ENCODE measurements around the gene LRRC7.
"Not testable (repeated sequence)": the region's sequence is repeated elsewhere in the genome, so short reads cannot be mapped to it uniquely, and the experiment has no call there.

The LRRC7 gene

DNA sequence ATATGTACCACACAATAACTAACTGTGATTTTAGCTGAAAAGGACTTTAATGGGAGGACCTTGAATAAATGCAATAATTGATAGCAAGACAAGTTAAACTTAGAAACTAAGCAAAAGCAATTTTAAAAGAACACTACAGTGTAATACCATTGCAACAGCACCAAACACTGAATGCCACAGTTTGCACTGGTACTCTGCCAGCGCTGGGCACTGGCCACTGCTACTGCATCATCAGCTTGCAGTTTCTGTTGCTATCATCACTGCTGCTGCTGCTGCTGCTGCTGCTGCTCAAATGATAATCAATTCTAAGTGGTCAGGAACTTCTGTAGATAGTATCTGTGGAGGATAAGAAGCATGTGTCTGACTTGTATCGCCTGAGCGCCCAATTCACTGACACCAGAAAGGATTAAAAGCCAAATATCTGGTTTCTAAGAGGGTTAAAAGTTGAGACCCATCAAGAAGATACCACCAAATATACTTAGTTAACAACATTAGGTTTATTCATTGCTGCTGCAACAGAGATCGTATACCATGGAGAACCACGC, 330.8 kb downstream of the LRRC7 start:
- DNase-seq = no peak

DNA sequence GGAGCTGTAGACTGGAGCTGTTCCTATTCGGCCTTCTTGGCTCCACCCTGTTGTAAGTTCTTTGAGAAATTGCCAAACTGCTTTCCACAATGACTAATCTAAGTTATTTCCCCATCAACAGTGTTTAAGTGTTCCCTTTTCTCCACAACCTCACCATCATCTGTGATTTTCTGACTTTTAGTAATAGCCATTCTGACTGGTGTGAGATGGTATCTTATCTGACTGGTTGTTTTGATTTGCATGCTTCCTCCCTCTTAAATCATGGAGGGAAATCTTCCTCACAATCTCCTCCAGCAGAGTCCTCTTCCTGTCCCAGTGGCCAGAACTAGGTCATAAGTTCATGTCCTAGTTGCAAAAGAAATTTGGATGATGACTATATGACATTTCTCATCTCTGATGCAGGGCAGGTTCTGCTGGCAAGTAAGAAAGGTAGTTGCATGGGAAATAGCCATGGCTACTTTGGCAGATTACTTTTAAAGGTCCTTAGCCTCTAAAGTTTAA, 343.6 kb downstream of the LRRC7 start:
- peak; percentile 46 for DNase-seq

DNA sequence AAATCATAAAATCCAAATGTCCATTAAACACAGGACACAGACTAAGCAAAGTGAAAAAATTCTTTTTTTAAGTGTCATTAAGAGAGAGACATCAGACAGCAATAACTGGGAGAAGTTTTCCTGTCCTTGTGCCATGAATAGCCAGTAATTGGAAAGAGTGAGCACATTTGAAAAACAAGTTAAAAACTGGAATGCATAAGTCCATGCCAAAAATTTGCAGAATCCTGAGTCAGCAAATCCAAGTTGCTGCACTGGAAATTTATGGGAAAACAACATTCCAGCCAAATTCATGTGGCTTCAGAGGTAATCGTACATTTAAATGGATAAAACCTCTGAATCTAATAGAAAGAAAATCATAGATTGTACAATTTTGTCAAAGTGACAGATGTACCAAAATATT, 346.3 kb downstream of the LRRC7 start:
- no peak for DNase-seq

DNA sequence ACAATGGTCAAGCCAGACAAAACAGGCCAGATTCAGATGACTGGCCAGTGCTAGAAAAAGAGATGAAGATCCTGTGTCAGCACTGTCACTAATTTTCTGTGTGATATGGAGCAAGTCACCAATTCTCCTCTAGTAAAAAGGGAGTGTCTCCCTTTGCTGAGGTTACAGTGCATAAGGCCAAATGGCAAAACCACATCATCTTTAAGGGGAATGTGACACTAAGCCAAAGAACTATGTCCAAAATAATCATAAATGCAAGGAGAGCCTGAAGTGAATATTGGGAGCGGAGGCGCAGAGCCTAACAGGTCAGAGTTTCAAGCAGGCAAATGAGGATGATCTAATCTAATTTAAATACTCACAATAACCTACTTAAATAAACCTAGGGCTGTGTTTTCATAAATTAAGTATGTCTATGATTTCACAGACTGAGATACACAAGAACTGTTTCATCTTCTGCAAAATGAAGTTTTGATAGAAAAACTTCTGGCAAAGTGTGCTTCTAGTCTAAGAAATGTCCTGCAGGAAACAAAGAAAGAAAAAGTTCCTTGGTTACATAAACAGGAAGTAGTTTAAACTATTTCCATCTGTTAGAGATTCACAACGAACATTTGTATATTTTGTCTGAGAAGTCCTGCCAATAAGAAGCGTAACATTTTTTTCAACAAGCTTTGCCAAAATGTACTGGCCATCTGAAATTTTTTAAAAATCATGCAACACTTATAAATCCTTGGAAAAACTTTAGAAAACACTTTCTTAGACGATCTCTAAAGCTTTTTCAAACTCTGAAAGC, 347.4 kb downstream of the LRRC7 start:
- DNase-seq = no peak

DNA sequence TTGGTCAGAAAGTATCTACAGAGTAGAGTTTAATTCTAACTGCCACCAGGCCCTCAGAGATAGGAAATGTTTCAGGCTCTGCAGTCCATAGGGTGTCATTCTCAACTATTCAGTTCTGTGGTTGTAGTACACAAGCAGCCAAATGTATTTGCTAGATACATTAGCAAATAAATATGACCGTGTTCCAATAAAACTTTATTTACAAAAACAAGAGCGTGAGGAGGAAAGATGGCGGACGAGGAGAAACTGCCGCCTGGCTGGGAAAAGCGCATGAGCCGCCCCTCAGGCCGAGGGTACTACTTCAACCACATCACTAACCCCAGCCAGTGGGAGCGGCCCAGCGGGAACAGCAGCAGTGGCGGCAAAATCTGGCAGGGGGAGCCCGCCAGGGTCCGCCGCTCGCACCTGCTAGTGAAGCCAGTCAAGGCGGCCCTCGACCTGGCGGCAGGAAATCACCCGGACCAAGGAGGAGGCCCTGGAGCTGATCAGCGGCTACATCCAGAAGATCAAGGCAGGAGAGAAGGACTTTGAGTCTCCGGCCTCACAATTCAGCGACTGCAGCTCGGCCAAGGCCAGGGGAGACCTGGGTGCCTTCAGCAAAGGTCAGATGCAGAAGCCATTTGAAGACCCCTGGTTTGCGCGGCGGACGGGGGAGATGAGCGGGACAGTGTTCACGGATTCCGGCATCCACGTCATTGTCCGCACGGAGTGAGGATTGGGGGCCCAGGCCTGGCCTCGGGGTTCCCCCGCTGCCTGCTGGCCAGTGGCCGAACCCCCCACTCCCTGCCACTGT, 351.6 kb downstream of the LRRC7 start:
- DNase-seq = no peak

DNA sequence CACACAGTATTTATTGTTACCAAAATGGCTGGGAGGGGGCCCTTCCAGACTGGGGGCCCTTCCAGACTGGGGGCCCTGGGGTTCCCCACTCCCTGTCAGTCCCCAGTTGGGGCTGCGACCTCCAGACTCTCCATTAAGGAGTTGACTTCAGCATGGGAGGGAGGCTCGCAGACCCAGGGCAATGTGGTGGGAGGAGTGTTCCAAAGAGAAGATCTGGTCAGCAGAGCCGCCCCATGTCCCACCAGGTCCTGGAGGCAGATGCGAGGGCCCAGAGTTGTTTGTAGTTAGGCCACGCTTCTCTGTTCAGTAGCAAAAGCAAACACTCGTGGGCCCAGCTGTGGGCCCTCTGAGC, 352.2 kb downstream of the LRRC7 start:
- DNase-seq = no peak

DNA sequence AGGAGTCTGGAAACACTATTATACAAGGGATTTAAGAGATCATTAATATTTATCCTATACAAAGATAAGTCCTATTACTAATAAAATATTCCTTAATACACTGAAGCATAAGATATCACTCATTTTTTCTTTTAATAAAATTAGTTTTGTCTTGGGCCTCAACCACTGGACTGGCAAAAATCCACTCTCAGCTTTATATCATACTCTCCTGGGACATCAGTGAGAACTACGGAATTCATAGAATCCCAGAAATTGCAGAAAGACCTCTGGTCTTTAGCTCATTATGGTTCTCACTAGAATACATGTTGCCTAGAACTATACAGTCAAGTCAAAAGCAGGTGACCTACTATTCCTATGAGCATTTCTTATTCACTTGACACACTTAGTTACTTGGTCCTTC, 352.7 kb downstream of the LRRC7 start:
- no peak for DNase-seq

DNA sequence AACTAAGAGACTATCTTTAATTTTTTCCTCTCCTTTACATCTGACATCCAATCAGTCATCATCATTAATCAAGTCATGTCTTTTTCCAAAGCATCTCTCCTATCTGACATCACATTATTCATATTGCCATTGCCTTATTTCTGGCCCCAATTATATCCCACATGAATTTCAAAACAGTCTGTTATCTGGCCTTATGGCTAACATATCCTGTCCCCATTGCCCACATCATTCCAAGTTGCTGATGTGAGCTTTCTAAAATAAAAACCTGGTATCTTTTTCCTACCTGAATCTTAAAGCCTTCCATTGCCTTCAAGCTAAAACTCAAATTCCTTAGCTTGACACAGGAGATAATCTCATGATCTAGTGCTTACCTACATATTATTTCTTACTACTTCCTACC, 353.8 kb downstream of the LRRC7 start:
- DNase-seq = no peak

DNA sequence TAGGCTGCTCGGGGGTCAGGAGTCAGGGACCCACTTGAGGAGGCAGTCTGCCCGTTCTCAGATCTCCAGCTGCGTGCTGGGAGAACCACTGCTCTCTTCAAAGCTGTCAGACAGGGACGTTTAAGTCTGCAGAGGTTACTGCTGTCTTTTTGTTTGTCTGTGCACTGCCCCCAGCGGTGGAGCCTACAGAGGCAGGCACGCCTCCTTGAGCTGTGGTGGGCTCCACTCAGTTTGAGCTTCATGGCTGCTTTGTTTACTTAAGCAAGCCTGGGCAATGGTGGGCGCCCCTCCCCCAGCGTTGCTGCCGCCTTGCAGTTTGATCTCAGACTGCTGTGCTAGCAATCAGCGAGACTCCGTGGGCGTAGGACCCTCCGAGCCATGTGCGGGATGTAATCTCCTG, 360.5 kb downstream of the LRRC7 start:
- not testable (repeated sequence) for DNase-seq

DNA sequence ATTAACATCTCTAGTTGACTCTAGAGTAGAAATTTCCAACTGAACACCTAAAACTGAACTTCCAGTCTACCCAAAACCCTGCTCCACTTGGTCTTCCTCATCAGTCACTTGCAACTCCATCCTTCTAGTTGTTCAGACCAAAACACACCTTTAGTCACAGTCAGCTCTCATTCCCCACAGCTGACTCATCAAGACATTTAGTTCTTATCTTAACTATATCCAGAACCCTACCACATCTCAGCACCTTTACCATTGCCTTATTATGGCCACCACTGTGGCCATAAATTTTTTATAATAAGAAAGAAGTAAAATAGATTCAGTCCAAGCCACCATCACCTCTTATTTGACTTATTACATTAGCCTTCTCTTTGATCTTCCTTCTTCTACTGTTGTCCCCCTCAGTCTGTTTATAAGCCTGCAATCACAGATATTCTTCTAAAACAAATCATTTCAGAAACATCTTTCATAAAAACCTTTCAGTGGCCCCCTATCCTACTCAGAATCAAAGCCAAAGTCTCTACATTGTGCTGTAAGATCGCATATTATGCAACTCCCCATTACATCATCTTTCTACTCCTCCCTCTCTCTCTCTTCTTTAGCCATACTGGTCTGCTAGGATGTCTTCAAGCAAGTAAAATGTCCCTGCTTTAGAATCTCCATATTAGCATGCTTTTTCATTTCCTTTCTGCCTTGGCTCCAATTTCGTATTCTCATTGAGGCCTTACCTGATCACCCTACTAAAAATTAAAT, 361.8 kb downstream of the LRRC7 start:
- DNase-seq = no peak

DNA sequence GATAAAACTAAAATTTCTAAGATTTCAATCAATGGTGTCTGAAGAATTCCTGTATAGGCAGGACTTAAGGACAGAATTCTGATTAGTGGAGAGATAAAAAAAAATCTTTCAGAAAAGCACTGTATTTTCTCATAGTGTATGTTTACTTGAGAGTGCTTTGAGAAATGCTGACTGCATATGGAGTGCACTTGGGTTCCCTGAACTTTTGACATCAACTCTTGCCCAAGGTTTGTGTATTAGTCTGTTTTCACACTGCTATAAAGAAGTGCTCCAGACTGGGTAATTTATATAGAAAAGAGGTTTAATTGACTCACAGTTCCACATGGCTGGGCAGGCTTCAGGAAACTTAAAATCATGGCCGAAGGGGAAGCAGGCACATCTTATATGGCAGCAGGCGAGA, 362.7 kb downstream of the LRRC7 start:
- no peak for DNase-seq

DNA sequence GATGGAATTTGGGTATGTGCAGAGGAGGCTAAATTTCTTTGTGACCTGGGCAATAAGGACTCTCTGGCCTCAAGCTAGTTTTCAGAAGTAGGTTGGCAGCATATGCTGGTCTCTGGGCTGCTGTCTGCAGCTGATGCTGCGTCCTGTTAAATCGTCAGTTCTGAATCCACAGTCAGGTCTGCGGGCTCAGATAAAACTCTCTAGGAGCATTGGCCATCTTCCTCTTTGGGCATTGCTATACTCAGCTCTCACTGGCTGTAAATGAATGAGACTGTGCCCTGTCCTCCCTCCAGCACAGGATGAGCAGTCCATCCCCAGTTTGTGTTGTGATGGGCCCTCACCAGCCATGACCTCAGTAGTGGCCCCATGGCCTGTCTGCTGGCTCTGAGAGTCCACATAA, 365.0 kb downstream of the LRRC7 start:
- no peak for DNase-seq

DNA sequence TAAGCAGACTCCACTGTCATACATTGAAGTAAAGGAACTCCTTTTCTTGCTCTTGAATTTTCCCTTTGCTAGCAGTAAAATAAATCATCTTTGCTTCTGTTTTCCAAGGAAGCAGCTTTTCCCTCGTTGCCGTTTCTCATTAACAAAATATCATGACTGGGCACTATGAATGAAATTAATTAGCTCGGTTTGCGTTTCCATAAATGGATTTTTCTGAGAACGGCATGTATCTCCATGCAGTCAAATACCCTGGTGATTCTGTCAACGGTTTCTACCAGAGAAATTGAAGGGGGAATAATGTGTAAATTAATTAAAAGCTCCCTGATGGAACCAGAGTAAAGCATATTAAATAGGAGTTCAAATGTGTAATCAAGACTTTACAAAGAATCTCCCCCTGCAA, 372.5 kb downstream of the LRRC7 start:
- no peak for DNase-seq

DNA sequence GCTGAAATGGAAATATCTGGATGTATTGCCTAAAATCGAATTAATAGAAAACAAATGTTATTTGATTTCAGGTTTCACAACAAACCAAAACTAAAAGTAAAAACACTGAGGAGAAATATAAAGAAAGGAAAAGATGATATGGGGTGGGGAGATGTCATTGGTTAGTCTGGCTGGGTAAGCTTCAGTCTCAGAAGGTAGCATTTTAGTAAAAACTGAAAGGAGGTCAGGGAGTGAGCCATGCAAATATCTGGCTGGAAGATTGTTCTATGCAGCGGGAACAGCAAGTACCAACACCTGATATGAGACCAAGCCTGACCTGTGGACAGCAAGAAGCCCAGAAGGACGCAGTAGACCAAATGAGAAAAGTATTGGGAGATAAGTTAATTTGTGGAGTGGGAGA, 373.1 kb downstream of the LRRC7 start:
- no peak for DNase-seq

DNA sequence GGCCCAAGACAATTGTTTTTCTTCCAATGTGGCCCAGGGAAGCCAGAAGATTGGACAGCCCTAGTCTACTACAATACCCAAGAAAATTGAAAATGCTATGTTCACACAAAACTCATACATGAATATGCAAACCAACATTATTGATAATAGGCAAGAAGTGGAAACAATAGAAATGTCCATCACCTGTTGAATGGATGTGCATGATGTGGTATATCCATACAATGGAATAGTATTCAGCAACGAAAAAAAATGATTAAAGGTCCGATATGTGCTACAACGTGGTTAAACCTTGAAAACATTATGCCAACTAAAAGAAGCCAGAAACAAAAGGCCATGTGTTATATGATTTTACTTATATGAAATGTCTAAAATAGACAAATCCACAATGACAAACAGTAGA, 375.3 kb downstream of the LRRC7 start:
- no peak for DNase-seq

DNA sequence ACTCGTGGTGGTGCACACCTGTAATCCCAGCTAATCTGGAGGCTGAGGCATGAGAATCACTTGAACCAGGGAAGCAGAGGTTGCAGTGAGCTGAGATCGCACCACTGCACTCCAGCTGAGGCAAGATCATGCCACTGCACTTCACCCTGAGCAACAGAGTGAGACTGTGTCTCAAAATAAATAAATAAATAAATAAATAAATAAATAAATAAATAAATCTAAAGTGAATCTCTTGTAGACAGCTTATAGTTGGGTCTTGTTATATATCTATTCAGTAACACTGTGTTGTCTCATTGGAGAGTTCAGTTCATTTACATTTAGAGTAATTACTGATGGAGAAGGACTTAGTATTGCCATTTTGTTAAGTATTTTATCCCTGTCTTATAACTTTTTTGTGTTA, 379.2 kb downstream of the LRRC7 start:
- DNase-seq = no peak

DNA sequence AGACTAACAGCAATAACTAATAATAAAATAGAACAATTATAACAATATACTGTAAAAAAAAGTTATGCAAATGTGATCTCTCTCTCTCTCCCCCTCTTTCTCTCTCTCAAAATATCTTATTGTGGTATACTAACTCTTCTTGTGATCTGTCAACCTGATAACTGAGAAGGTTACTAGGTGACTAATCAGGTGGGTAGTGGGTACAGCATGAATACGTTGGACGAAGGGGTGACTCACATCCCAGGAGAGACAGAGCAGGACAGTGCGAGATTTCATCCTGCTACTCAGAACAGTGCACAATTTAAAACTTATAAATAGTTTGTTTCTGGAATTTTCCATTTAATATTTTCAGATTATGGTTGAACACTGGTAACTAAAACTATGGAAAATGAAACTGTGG, 380.1 kb downstream of the LRRC7 start:
- DNase-seq = no peak

DNA sequence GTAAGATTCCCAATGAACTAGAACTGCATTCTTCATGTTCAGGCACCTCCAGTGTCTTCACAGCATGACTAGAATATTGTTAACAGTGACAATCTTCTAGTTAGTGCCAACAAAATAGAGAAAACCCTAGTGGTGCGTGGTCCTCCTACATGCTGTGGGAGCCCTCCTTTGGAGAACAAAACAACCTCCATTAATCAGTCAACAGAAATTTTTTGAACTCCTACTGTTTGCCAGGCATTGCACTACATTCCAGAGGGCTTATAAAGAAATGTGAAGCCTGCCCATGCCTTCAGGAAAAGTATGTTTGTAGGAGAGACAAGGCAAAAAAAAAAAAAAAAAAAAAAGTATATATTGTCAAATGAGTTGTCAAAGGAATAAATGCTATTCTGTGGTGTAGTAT, 385.0 kb downstream of the LRRC7 start:
- no peak for DNase-seq

DNA sequence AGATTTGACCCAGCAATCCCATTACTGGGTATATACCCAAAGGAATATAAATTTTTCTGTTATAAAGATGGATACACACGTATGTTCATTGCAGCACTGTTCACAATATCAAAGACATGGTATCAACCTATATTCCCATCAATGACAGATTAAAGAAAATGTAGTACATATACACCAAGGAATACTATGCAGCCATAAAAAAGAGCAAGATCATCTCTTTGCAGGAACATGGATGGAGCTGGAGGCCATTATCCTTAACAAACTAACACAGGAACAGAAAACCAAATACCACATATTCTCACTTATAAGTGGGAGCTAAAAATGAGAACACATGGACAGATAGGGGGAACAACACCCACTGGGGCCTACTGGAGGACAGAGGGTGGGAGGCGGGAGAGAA, 394.7 kb downstream of the LRRC7 start:
- DNase-seq = not testable (repeated sequence)

DNA sequence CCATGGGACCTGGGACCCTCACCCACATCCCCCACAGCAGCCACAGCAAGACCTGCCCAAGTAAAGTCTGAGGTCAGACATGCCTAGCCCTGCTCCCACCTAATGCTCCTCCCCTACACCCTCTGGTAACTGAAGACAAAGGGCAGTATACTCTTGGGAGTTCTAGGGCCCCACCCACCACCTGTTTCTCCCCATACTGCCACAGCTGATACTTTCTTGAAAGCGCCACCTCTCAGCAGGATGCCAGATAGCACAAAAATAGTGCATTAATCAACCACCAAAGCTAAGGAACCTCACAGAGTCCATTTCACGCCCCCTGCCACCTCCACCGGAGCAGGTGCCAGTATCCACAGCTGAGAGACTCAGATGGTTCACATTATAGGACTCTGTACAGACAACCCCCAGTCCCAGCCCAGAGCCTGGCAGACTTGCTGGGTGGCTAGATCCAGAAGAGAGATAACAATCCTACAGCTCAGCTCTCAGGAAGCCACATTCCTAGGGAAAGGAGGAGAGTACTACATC, 399.6 kb downstream of the LRRC7 start:
- no peak for DNase-seq

DNA sequence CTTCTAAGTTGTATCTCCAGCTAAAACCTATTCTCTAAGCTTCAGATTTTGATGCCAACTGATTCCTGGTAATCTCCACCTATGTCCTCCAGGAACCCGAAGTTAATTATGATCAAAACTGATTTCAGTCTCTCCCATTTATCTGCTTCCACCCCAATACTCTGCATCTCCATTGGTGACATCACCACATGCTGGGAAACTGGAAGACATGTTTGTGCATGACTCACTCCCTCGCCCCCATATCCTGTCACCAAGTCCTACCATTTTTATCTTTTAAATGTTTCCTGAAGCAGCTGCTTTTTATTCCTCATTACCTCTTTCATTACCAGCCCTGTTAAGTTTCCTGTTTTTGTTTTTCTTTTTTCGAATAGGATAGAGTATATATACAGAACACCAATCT, 409.2 kb downstream of the LRRC7 start:
- no peak for DNase-seq

DNA sequence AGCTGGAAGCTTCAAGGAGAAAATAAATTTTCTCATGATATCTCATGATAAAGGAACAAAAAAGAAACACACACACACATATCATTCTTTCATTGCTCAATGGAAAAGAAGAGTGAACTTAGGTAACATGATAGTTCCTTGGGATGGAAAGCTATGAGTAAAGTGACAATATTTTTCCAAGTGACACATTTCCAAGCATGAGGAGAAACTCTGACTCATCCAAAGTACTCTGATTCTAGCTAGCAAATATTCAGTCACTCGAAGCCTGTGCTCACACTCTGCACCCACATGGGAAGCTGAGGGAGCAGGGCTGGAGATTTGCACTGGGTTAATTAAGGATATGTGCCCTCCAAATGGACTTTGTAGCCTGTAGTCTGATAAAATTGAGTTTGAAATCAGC, 415.3 kb downstream of the LRRC7 start:
- DNase-seq = no peak

DNA sequence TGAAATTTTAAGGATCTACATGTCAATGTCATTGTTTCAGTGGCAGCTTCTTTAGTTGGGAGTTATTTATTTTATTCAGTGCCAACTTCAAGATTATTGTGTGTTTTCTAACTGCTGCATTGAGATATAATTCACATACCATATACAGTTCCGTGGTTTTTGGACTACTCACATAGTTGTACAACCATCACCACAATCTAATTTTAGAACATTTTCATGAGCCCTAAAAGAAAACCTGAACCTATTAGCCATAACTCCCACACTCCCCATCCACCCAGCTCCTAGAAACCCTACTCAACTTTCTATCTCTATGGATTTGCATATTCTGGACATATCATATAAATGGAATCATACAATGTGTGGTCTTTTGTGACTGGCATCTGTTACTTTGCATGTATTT, 417.7 kb downstream of the LRRC7 start:
- DNase-seq = no peak

All from suppressor macrophage treated with lipopolysaccharide for 4 hours (primary cell).